ENCODE data around the gene AOC3. TPM values are rescaled to one million over a fixed set of nuclear protein-coding genes. Genes with fewer than 3 reads are reported as not detected.
A peak's percentile ranks its signal among the peaks of the same experiment; 100 is the strongest.

AOC3 gene
- total RNA-seq, 2 donors from 2014 or later = 20.7 to 57.7 TPM

DNA sequence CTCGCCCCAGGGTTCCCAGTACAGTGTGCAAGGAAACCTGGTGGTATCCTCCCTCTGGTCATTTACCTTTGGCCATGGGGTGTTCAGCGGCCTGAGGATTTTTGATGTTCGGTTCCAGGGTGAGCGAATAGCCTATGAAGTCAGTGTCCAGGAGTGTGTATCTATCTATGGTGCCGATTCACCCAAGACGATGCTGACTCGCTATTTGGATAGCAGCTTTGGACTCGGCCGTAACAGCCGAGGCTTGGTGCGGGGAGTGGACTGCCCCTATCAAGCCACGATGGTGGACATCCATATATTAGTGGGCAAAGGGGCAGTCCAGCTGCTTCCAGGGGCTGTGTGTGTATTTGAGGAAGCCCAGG lies 5.5 kb upstream of the AOC3 start:
- Histone ChIP-seq H3K36me3 (no peaks in the 10 kb centered on the region), H3K27ac (no peak overlapping the region), H3K4me1 (replicated peaks) (no peaks in the 10 kb centered on the region), H3K9me3 (no peaks in the 10 kb centered on the region), H3K27me3 (replicated peaks; ENCODE audit: insufficient read depth) (no peaks in the 10 kb centered on the region), H3K4me3 (no peak overlapping the region)
- DNase-seq (ENCODE audit: low spot score) = no peak
- TF ChIP-seq CTCF (IDR thresholded peaks at IDR 0.05) = no peak
- no peak for TF ChIP-seq POLR2A (IDR thresholded peaks at IDR 0.05)
- no peak for TF ChIP-seq POLR2AphosphoS5 (IDR thresholded peaks at IDR 0.05)
- WGBS = 87% methylated on average over 12 of the region's 12 CpGs
- intact Hi-C loops (cut with DNase I) = loop anchor here (5.0 kb wide), 1 partner anchor 152 kb away; the partner anchor contains the start of gene RPL27

DNA sequence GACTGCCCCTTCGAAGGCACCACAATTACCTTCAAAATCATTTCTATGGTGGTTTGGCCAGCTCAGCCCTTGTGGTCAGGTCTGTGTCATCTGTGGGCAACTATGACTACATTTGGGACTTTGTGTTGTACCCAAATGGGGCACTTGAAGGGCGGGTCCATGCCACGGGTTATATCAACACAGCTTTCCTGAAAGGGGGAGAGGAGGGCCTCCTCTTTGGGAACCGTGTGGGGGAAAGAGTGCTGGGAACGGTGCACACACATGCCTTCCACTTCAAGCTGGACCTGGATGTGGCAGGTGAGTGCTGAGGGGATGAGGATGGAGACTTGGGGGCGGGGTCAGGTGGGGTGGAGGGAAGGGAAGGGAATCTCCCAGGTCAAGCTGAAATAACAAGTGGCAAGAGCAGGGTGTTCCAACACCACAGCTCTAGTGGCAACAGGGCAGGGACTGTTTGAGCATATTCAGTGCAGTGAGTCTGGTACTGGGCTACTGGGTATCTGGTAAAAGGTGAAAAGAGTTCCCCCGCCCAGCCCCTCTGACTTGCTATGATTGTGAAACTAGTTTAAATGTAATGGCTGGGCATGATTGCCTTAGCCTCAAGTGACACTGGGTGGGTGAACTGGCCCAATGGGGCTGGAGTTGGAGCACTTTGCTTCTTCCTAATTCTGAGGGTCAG lies 4.9 kb upstream of the AOC3 start:
- Histone ChIP-seq H3K27me3 (replicated peaks; ENCODE audit: insufficient read depth) (no peaks in the 10 kb centered on the region), H3K27ac (no peak overlapping the region), H3K4me3 (no peak overlapping the region), H3K4me1 (replicated peaks) (no peaks in the 10 kb centered on the region), H3K9me3 (no peaks in the 10 kb centered on the region), H3K36me3 (no peaks in the 10 kb centered on the region)
- intact Hi-C loops (cut with DNase I) = loop anchor here (5.0 kb wide), 1 partner anchor 151 kb away; the partner anchor contains the start of gene RPL27
- TF ChIP-seq POLR2AphosphoS5 (IDR thresholded peaks at IDR 0.05) (no peak), CTCF (IDR thresholded peaks at IDR 0.05) (no peak), POLR2A (IDR thresholded peaks at IDR 0.05) (no peak)
- WGBS = 60% methylated on average over 7 of the region's 7 CpGs
- no peak for DNase-seq (ENCODE audit: low spot score)

- Histone ChIP-seq H3K27ac (no peak overlapping the region), H3K4me1 (replicated peaks) (no peaks in the 10 kb centered on the region)
Measured at GRCh38 chr17:42846594-42847280, 4.3 kb upstream of the AOC3 start.

GRCh38 chr17:42848093-42848492 lies 2.9 kb upstream of the AOC3 start:
- Histone ChIP-seq H3K27me3 (replicated peaks; ENCODE audit: insufficient read depth) (no peaks in the 10 kb centered on the region), H3K27ac (no peak overlapping the region), H3K36me3 (no peaks in the 10 kb centered on the region), H3K9me3 (no peaks in the 10 kb centered on the region), H3K4me1 (replicated peaks) (no peaks in the 10 kb centered on the region), H3K4me3 (no peak overlapping the region)
- intact Hi-C loops (cut with DNase I) = loop anchor here (5.0 kb wide), 1 partner anchor 149 kb away; the partner anchor contains the start of gene RPL27
- WGBS = 49% methylated on average over 3 of the region's 3 CpGs
- DNase-seq (ENCODE audit: low spot score) = no peak
- no peak for TF ChIP-seq POLR2A (IDR thresholded peaks at IDR 0.05)
- no peak for TF ChIP-seq CTCF (IDR thresholded peaks at IDR 0.05)
- peak; percentile 64 for TF ChIP-seq POLR2AphosphoS5 (IDR thresholded peaks at IDR 0.05)

More at GRCh38 chr17:42846594-42847280, 4.3 kb upstream of the AOC3 start:
- WGBS = 69% methylated on average over 9 of the region's 9 CpGs
- Histone ChIP-seq H3K9me3 (no peaks in the 10 kb centered on the region), H3K27me3 (replicated peaks; ENCODE audit: insufficient read depth) (no peaks in the 10 kb centered on the region), H3K4me3 (no peak overlapping the region), H3K36me3 (no peaks in the 10 kb centered on the region)
- DNase-seq (ENCODE audit: low spot score) = no peak
- TF ChIP-seq POLR2AphosphoS5 (IDR thresholded peaks at IDR 0.05) = no peak
- no peak for TF ChIP-seq CTCF (IDR thresholded peaks at IDR 0.05)
- TF ChIP-seq POLR2A (IDR thresholded peaks at IDR 0.05) = no peak
- intact Hi-C loops (cut with DNase I) = loop anchor here (5.0 kb wide), 1 partner anchor 151 kb away; the partner anchor contains the start of gene RPL27
